Mucosa of descending colon (tissue), 3 donors: Measurements from ENCODE around the gene SHB. TPM values are rescaled to one million over a fixed set of nuclear protein-coding genes. Genes with fewer than 3 reads are reported as not detected.

ENCODE experiments used
- ATAC-seq: fragments of 200-7000 bp; cut with Tn5 transposase; one replicate; pipeline ENCODE4 v1.9.1; 2020; ENCODE audit warnings: mild to moderate bottlenecking, moderate library complexity
- DNase-seq, 3 donors: peaks; one replicate each; pipeline ENCODE4 v3.0.0-alpha.2; 2020
- H3K36me3 ChIP-seq: fragments of 200-600 bp; one replicate; pipeline ENCODE4 v1.8.0; 2021; ENCODE audit warnings: low read depth, mild to moderate bottlenecking
- H3K4me1 ChIP-seq: fragments of 200-600 bp; one replicate; pipeline ENCODE4 v1.8.0; 2021; ENCODE audit warnings: low read depth, mild to moderate bottlenecking
- H3K4me3 ChIP-seq: fragments of 200-600 bp; one replicate; pipeline ENCODE4 v1.8.0; 2021; ENCODE audit warnings: mild to moderate bottlenecking
- H3K9me3 ChIP-seq: fragments of 200-600 bp; one replicate; pipeline ENCODE4 v1.8.0; 2021; ENCODE audit warnings: mild to moderate bottlenecking
- CTCF ChIP-seq: fragments of 200-600 bp; IDR thresholded peaks from one replicate; pipeline ENCODE4 v1.8.0; 2022; ENCODE audit warnings: antibody characterized with exemption, mild to moderate bottlenecking
- intact Hi-C, 2 donors: fragments of 100-400 bp; cut with DNase I in 1 of 2; cut with micrococcal nuclease in 1 of 2; formaldehyde crosslinking; loops; one replicate each; pipeline versions ENCODE4 v1.11.0 to v1.11.1; 2022; cut with DNase I, micrococcal nuclease
- total RNA-seq, 3 donors: library from RNA; stranded (reverse); fragmentation: NEBNext Ultra II Directional in 2 of 3; extraction: Animal tissue kit (Norgen Biotek cat#: 25700) in 2 of 3; gene quantifications; one replicate each; pipeline versions ENCODE4 v1.2.1 to v1.2.4, GENCODE V29; 2021 to 2023
- donor health status: DM: no; HTN: no; CAD: no; lungs with moderate emphysema.
- donor health status: DM: no; HTN: no; CAD: no.
- donor health status: DM: no; HTN: yes; CAD: no.

SHB gene
- total RNA-seq, 3 donors from 2014 or later, result 20.3 to 23.9 (median 20.6) TPM

DNA sequence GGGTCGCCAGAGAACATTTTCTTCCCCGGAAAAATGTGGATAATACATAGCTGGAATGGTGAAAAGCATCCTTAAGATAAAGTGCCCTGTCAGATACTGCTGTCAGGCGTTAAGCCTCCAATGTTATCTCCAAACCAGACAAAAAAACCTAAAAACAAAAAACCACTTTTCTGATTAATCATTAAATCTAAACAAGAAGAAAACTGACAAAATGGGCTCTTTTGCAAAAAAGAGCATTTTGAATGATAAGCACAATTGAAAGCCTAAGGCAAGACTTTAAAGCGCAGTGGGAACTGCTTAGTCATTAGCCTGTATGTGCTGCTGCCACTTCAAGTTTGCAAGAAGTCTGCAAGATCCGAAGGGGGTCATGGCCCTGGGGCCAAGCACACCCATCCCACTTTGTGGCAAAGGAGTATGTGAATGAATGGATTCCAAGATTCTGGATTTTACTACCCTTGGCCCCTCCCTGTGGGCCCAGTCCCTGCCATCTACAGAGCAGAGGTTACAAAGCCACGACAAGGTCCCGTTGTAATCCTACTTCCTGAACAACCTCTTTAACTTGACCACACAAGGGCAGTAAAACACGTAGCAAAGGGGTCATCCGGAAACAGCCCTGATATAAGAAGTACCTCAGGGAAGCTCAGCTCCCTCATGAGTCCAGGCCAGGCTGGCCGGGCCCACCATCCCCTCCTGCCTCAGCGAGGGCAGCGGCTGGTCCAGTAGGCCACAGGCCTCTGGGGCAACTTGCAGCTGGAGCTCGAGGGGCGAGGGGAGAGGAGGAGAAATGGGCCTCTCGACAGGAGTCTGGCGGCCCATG, 29.7 kb downstream of the SHB start:
- no peak overlapping the region for H3K4me3 ChIP-seq
- TF ChIP-seq CTCF, result no peak
- DNase-seq (no peak), ATAC-seq (peak; percentile 64)
- no peaks in the 10 kb centered on the region for H3K36me3 ChIP-seq
- intact Hi-C loops, result no loop called here
- no peaks in the 10 kb centered on the region for H3K9me3 ChIP-seq
- no peaks in the 10 kb centered on the region for H3K4me1 ChIP-seq

DNA sequence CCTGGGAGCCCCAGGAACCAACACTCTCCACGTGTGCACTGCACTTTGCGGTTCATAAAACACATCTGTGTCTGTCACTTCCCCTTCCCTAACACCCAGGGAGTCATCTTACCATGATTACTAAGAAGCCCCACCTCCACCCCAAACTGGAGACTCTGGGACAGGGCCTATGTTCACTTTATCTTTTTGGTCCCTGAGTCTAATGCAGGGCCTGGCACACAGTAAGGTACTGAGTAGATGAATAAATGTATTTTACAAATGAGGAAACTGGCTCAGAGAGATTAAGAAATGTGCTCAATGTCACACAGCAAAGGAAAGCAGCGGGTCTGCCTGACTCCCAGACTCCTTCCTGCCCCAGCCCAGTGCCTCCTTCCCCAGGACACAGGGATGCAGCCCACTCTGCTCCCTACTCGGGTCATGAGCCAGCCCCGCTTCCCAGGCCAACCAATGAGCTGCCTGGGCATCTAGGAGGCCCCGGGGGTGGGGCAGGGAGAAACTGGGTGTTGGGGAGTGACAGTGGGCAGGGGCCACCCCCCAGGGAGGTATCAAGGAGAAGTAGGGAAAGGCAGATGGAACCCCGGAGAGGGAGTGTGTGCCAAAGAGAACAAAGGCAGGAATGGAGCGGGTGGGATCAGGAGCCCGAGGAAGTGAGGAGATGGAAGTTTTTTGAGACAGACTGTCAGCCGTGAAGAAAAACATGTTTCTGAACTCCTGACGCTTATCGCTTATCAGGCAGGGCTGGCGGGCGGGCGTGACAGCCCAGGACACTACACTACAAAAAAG, 30.5 kb downstream of the SHB start:
- no peaks in the 10 kb centered on the region for H3K36me3 ChIP-seq
- intact Hi-C loops, result no loop called here
- ATAC-seq, result no peak
- H3K4me3 ChIP-seq, result no peak overlapping the region
- DNase-seq, result no peak
- H3K9me3 ChIP-seq, result no peaks in the 10 kb centered on the region
- H3K4me1 ChIP-seq, result peaks cover 1% of the 10 kb centered on the region
- TF ChIP-seq CTCF, result no peak

DNA sequence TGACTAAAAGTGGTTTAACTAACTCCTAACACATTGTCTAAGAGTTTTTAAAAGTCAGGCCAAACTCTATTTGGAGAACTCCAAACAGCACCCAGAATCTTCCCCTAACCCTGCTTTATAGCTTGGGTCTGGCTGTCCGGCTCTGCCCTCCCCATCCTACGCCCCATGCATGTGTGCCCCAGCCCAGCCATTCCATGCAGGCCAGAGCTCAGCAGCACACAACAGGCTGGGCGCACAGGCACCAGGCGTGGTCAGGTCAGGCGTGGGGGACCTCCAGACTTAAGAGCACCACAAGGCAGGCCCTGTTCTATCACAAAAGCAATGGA, 31.1 kb downstream of the SHB start:
- DNase-seq (no peak), ATAC-seq (no peak)
- Histone ChIP-seq H3K36me3 (no peaks in the 10 kb centered on the region), H3K4me3 (no peak overlapping the region), H3K4me1 (peaks cover 7% of the 10 kb centered on the region), H3K9me3 (no peaks in the 10 kb centered on the region)
- intact Hi-C loops, result no loop called here
- no peak for TF ChIP-seq CTCF

DNA sequence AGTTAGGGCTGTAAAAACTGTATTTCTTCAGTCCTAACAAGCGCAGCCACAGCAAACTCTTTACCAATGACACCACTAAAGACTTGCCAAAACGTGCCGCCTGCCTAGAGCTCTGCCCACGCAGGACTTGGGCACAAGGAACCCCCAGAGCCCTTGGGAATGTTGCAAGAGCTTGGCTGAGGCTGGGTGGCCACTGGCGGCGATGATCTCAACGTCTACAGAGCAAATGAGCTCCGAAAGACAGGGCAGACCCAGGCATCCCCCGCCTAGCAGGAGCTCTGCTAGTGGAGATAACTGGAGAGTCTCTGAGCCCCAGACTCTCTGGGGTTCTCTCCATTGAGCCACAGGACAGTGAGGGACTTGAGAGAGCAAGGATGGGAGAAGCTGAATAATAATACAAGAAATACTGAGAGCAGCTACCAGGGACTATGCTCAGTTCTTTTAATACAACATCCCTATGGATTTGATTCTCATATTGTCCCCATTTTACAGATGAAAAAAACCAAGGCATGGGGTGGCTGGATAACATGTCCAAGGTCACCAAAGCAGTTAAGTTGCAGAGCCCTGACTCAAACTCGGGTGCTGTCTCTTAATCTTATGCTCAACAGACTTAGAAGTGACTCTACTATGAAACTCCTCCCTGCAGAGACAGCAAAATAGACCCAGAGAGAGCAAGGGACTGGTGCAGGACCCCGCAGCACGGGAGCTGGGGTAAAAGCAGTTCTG, 32.5 kb downstream of the SHB start:
- no peak for ATAC-seq
- Histone ChIP-seq H3K9me3 (no peaks in the 10 kb centered on the region), H3K4me1 (peaks cover 16% of the 10 kb centered on the region), H3K4me3 (no peak overlapping the region), H3K36me3 (no peaks in the 10 kb centered on the region)
- intact Hi-C loops, result no loop called here
- DNase-seq, result no peak
- TF ChIP-seq CTCF, result no peak

- H3K36me3 ChIP-seq, result no peaks in the 10 kb centered on the region
- intact Hi-C loops, result no loop called here
- no peak for ATAC-seq
- no peak overlapping the region for H3K4me3 ChIP-seq
- H3K9me3 ChIP-seq, result no peaks in the 10 kb centered on the region
- DNase-seq, result no peak
- TF ChIP-seq CTCF, result no peak
- H3K4me1 ChIP-seq, result peaks cover 19% of the 10 kb centered on the region
Observed at GRCh38 chr9:38035873-38036272, 33.2 kb downstream of the SHB start.
